Epithelial cell of esophagus (primary cell): ENCODE data around the gene ASTN2.

Source experiments
- DNase-seq: peaks from one replicate; pipeline ENCODE4 v3.0.0; 2010; ENCODE audit warnings: low read depth
- H3K4me3 ChIP-seq: 2 replicates; pipeline ENCODE4 v1.5.1; 2011; ENCODE audit warnings: mild to moderate bottlenecking, low read length, control low read depth
- TF ChIP-seq, protein P1 (sequence below): IDR thresholded peaks from 2 replicates; pipeline ENCODE4 v1.5.1; 2011; ENCODE audit warnings: low read depth, mild to moderate bottlenecking, low read length, control low read depth, inconsistent platforms; ENCODE audit not compliant: insufficient read depth; ENCODE audit errors: missing control alignments

Gene ASTN2

GRCh38 chr9:117189121-117189520 is 225.7 kb downstream of the ASTN2 start:
- DNase-seq: peak; percentile 26
- TF ChIP-seq, protein P1, sequence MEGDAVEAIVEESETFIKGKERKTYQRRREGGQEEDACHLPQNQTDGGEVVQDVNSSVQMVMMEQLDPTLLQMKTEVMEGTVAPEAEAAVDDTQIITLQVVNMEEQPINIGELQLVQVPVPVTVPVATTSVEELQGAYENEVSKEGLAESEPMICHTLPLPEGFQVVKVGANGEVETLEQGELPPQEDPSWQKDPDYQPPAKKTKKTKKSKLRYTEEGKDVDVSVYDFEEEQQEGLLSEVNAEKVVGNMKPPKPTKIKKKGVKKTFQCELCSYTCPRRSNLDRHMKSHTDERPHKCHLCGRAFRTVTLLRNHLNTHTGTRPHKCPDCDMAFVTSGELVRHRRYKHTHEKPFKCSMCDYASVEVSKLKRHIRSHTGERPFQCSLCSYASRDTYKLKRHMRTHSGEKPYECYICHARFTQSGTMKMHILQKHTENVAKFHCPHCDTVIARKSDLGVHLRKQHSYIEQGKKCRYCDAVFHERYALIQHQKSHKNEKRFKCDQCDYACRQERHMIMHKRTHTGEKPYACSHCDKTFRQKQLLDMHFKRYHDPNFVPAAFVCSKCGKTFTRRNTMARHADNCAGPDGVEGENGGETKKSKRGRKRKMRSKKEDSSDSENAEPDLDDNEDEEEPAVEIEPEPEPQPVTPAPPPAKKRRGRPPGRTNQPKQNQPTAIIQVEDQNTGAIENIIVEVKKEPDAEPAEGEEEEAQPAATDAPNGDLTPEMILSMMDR: no peak
- H3K4me3 ChIP-seq: no peak overlapping the region

GRCh38 chr9:117188394-117188793 is 226.5 kb downstream of the ASTN2 start:
- no peak overlapping the region for H3K4me3 ChIP-seq
- TF ChIP-seq, protein P1: no peak
- no peak for DNase-seq

DNA sequence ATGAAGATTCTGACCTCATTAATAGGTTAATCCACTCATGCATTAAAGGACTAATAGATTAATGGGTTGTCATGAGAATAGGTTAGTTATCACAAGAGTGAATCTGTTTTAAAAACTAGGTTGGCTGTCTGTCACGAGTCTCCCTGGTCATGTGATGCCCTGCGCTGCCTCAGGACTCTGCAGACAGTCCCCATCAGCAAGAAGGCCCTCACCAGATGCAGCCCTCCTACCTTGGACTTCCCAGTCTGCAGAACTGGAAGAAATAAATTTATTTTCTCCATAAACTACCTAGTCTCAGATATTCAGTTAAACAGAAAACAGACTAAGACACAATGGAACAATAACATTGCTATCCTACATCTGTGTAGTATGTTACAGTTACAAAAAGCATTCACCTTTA is 227.4 kb downstream of the ASTN2 start:
- TF ChIP-seq, protein P1: no peak
- DNase-seq: no peak
- no peak overlapping the region for H3K4me3 ChIP-seq

DNA sequence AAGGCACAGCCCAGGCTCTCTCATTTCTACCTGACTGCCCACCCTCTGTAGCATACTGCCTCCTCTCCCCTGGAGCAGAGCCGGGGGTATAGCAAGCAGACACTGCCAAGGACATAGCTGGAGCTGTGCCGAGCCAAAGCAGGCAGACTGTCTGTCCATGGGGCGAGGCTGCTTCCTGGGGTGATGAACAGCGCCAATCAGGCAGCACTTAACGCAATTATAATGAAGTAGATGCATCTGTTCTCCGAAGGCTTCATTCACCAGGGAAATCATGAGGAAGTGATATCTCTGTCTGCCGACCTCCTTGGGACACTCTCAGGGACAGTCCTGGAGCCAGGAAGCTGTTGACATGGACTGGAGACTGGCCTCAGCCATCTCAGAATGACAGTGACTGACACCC is 230.7 kb downstream of the ASTN2 start:
- H3K4me3 ChIP-seq: no peak overlapping the region
- no peak for DNase-seq
- TF ChIP-seq, protein P1: no peak

DNA sequence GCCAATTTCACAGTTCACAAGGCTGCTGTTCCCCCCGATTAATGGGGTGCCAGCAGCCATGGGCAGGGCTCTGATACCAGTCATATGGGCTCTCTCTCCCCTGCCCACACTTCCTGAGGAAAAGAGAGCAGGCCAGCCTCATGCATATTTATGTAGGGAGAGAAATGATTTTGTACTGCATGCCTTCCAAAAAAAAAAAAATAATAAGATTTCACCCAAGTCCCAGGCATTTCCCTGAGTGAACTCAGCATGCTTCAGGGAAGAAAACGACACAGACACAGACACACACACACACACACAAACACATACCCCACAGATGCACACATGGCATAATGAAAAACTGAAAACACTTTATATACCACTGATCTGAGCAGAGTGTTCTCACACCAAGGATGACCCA is 232.8 kb downstream of the ASTN2 start:
- no peak for DNase-seq
- no peak overlapping the region for H3K4me3 ChIP-seq
- TF ChIP-seq, protein P1: no peak

- TF ChIP-seq, protein P1: no peak
- H3K4me3 ChIP-seq: no peak overlapping the region
- DNase-seq: no peak
These were observed 233.9 kb downstream of the ASTN2 start for GRCh38 chr9:117180896-117181445.
